ENCODE results near the gene TGFBR2.

DNA sequence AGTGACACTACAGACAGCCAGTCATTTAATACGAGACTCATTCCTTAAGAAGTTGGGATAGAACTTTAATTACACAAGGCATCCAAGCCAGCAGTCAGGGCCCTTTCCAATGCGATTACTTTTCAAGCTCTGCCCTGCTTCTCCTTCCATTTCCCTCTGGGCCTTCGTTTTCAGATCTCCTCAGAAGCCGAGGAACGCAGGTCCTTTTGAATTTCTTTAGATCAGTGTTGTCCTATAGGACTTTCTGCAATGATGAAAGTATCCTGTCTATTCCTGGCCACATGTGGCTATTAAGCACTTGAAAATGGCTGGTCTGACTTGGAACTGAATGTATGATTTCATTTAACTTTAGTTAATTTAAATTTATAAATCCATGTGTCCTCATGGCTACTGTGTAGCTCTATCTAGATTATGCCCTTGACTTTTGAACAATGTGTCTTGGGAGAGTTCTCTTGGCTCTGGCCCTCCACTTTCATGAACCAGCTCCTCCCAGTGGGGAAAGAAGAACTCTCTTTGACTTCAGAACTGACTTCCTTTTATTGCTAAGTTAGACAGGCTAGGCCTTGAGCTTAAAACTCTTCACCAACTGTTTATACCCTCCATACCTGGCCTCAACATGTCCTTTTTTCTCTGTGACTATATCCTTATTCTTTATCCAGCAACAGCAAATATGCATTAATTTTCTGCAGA lies 22.6 kb downstream of the TGFBR2 start:
- TF ChIP-seq, protein P1, sequence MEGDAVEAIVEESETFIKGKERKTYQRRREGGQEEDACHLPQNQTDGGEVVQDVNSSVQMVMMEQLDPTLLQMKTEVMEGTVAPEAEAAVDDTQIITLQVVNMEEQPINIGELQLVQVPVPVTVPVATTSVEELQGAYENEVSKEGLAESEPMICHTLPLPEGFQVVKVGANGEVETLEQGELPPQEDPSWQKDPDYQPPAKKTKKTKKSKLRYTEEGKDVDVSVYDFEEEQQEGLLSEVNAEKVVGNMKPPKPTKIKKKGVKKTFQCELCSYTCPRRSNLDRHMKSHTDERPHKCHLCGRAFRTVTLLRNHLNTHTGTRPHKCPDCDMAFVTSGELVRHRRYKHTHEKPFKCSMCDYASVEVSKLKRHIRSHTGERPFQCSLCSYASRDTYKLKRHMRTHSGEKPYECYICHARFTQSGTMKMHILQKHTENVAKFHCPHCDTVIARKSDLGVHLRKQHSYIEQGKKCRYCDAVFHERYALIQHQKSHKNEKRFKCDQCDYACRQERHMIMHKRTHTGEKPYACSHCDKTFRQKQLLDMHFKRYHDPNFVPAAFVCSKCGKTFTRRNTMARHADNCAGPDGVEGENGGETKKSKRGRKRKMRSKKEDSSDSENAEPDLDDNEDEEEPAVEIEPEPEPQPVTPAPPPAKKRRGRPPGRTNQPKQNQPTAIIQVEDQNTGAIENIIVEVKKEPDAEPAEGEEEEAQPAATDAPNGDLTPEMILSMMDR (IDR thresholded peaks at IDR 0.05) = no peak
- no peak for TF ChIP-seq POLR2A (IDR thresholded peaks at IDR 0.05)

Measured in prostate gland (tissue), 2 donors.